GM12875 (cell line): ENCODE results near the gene DDIT4.
A peak's percentile ranks its signal among the peaks of the same experiment; 100 is the strongest.

Source experiments
- H3K4me3 ChIP-seq: one replicate; pipeline ENCODE4 v1.5.1; 2011; ENCODE audit warnings: low read depth, low read length, control low read depth
- TF ChIP-seq, protein P1 (sequence below): IDR thresholded peaks from 2 replicates; pipeline ENCODE4 v1.5.1; 2011; ENCODE audit warnings: low read depth, mild to moderate bottlenecking, control low read depth, inconsistent platforms, low read length, moderate library complexity, borderline replicate concordance; ENCODE audit not compliant: insufficient read depth

Gene DDIT4

DNA sequence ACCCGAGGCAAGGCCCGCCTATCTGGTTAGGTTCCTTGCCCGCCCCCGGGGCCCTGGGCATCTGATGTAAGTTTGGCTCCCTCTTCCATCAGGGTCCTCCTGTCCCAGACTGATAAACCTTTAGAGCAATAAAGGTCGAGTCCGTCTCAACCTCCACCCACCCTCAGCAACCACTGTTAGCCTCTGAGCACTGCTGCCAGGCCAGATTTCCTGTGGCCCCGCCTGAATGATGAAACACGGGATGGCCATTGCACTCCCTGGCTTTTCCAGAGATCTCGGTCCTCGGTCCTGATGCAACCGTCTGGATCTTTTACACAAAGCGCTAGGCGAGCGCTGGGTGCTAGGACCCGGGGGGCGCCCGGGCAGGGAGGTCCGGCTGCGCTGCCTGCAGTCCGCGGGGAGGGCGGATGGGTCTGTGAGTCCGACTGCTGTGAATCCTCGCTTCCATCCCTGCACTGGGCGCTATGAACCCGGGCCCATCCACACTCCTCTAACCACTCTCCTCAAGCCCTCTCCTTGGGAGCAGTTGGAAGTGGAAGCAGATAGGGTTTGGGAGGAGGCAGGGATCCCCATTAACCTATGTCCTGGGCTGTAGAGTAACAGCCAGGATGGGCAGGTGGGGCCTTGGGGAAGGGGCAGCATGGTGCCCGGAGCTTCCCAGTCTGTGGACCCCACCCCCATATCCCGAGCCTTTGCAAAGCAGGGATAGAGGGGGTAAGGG is 875 bp upstream of the DDIT4 start:
- peak overlapping the region; percentile 80 for H3K4me3 ChIP-seq
- TF ChIP-seq, protein P1, sequence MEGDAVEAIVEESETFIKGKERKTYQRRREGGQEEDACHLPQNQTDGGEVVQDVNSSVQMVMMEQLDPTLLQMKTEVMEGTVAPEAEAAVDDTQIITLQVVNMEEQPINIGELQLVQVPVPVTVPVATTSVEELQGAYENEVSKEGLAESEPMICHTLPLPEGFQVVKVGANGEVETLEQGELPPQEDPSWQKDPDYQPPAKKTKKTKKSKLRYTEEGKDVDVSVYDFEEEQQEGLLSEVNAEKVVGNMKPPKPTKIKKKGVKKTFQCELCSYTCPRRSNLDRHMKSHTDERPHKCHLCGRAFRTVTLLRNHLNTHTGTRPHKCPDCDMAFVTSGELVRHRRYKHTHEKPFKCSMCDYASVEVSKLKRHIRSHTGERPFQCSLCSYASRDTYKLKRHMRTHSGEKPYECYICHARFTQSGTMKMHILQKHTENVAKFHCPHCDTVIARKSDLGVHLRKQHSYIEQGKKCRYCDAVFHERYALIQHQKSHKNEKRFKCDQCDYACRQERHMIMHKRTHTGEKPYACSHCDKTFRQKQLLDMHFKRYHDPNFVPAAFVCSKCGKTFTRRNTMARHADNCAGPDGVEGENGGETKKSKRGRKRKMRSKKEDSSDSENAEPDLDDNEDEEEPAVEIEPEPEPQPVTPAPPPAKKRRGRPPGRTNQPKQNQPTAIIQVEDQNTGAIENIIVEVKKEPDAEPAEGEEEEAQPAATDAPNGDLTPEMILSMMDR, result no peak

DNA sequence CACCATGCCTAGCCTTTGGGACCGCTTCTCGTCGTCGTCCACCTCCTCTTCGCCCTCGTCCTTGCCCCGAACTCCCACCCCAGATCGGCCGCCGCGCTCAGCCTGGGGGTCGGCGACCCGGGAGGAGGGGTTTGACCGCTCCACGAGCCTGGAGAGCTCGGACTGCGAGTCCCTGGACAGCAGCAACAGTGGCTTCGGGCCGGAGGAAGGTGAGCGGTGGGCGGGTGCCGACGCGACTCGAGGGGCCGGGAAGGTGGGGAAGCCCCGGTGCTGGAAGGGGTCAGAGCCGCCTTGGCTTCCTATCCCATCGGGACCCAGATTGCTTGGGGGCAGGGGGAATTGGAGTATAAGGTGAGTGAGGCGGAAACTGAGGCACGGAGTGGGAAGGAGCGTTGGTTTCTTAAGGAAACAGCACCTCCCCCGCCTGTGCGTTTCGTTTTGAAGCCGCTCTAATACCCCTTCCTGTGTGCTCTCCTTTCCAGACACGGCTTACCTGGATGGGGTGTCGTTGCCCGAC is 547 bp downstream of the DDIT4 start:
- peak overlapping the region; percentile 94 for H3K4me3 ChIP-seq
- TF ChIP-seq, protein P1, result no peak

DNA sequence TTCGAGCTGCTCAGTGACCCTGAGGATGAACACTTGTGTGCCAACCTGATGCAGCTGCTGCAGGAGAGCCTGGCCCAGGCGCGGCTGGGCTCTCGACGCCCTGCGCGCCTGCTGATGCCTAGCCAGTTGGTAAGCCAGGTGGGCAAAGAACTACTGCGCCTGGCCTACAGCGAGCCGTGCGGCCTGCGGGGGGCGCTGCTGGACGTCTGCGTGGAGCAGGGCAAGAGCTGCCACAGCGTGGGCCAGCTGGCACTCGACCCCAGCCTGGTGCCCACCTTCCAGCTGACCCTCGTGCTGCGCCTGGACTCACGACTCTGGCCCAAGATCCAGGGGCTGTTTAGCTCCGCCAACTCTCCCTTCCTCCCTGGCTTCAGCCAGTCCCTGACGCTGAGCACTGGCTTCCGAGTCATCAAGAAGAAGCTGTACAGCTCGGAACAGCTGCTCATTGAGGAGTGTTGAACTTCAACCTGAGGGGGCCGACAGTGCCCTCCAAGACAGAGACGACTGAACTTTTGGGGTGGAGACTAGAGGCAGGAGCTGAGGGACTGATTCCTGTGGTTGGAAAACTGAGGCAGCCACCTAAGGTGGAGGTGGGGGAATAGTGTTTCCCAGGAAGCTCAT is 1.1 kb downstream of the DDIT4 start:
- H3K4me3 ChIP-seq, result peak overlapping the region; percentile 94
- TF ChIP-seq, protein P1, result peak; percentile 86

DNA sequence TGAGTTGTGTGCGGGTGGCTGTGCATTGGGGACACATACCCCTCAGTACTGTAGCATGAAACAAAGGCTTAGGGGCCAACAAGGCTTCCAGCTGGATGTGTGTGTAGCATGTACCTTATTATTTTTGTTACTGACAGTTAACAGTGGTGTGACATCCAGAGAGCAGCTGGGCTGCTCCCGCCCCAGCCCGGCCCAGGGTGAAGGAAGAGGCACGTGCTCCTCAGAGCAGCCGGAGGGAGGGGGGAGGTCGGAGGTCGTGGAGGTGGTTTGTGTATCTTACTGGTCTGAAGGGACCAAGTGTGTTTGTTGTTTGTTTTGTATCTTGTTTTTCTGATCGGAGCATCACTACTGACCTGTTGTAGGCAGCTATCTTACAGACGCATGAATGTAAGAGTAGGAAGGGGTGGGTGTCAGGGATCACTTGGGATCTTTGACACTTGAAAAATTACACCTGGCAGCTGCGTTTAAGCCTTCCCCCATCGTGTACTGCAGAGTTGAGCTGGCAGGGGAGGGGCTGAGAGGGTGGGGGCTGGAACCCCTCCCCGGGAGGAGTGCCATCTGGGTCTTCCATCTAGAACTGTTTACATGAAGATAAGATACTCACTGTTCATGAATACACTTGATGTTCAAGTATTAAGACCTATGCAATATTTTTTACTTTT is 1.8 kb downstream of the DDIT4 start:
- TF ChIP-seq, protein P1, result no peak
- H3K4me3 ChIP-seq, result peak overlapping the region; percentile 94

DNA sequence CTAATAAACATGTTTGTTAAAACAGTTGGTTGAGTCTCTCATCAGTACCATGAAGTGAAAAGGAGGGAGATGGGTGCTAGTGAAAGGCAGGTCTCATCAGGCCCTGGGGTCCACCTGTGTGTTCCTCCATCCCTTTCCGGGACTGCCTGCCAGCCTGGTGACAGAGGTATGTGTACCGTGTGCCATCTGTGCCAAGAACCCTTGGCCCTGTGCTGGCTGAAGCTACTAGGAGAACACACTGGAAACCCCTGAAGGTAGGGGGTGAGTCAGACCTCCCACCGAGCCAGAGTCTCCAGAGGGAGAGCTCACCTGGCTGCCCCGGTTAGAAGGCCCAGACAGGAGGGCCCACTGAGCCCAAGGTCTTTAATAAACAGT is 2.3 kb downstream of the DDIT4 start:
- H3K4me3 ChIP-seq, result peak overlapping the region; percentile 94
- TF ChIP-seq, protein P1, result no peak

DNA sequence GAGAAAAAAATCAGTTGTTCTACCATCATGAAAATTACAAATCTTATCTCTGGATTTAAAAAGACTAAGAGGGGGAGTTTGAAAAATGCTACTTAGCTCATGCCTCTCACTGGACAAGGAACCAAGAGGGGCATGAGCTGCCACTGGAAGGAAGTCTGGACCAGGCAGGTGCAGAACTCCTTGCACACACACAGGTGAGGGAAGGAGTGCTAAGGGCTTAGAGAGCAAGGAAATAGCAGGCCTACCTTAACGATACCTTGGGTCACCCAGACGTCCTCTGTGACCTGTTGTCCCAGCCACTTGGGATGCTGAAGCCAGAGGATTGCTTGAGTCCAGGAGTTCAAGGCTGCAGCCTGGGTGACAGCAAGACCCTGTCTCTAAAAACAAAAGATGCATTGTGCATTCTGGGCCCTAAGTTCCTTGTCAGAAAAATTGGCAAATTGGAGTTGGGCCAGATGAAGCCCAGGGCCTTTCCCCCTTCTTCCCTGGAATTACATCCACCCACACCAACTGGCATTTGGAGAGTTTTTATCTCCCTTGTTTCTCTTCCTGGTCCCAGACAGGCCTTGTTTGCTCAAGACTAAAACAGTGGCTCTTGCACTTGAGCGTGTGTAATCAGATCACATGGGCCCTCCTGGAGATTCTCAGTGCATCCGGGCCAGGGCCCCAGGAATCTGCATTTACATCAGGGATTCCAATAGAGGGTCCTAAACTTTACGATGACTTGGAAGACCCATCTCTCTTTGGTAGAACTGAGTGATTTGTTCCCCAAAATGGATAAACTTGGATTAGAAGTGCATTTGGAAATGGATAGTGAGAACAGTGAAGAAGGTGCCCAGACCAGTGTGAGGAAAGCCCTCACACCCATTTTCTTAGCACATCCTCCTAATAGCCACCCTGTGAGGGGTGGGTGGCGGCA is 3.0 kb downstream of the DDIT4 start:
- TF ChIP-seq, protein P1, result no peak
- H3K4me3 ChIP-seq, result peak overlapping the region; percentile 94
